K562 (cell line): Measurements from ENCODE around the gene ADORA3. TPM values are rescaled to one million over a fixed set of nuclear protein-coding genes. Genes with fewer than 3 reads are reported as not detected.

Source experiments
- NBN ChIP-seq: fragments of 450-650 bp; IDR thresholded peaks from 2 replicates; pipeline ENCODE4 v1.6.1; 2016; ENCODE audit warnings: low read depth, mild to moderate bottlenecking
- RAD21 ChIP-seq, 2 experiments: fragments of 250-450 bp in 1 of 2; fragments of 450-650 bp in 1 of 2; sonication (Bioruptor Pico) in 1 of 2; formaldehyde crosslinking in 1 of 2; IDR thresholded peaks in 1 of 2; conservative IDR thresholded peaks in 1 of 2; 2 replicates each; pipeline versions ENCODE4 v1.4.0 to v1.8.0; 2020 to 2022; ENCODE audit warnings: mild to moderate bottlenecking in 2 of 2, moderate library complexity in 1 of 2
- RREB1 ChIP-seq: fragments of 250-450 bp; sonication (Bioruptor Pico); IDR thresholded peaks from 2 replicates; pipeline ENCODE4 v1.4.0; 2020
- SMARCA5 ChIP-seq: fragments of 450-650 bp; IDR thresholded peaks from 2 replicates; pipeline ENCODE4 v1.6.1; 2016
- ZNF224 ChIP-seq: sonication (generic); formaldehyde crosslinking; IDR thresholded peaks from 2 replicates; pipeline ENCODE4 v1.8.0; 2022; ENCODE audit warnings: mild to moderate bottlenecking, missing genetic modification reagents
- polyA plus RNA-seq, 8 experiments: library from polyadenylated mRNA; depleted of rRNA in 4 of 8; stranded (reverse) in 5 of 8; unstranded in 3 of 8; fragments of >200 nt; fragmentation: Nextera tagmentation in 2 of 8; fragmentation: Illumina TruSeq in 1 of 8; extraction: Ambion mirVana in 2 of 8; extraction: Trizol in 1 of 8; gene quantifications; 2 replicates each; pipeline versions ENCODE4 v1.2.1 to v1.2.3, GENCODE V29; 2011 to 2014; ENCODE audit warnings: inconsistent platforms in 1 of 8, missing spikeins in 1 of 8
- total RNA-seq, 7 experiments: library from RNA; depleted of rRNA in 6 of 7; stranded (reverse); fragments of >200 nt in 6 of 7; fragmentation: Illumina TruSeq in 2 of 7; extraction: Trizol in 2 of 7; gene quantifications; 2 replicates each; pipeline versions ENCODE4 v1.2.1 to v1.2.3, GENCODE V29; 2011 to 2021; ENCODE audit warnings: low replicate concordance in 1 of 7
- TF ChIP-seq, protein P1 (sequence below), 2 experiments: fragments of 450-650 bp in 1 of 2; sonication (generic) in 1 of 2; formaldehyde crosslinking in 1 of 2; IDR thresholded peaks; 2 replicates each; pipeline versions ENCODE4 v1.7.1 to v1.9.0; 2016 to 2022; ENCODE audit warnings: inconsistent platforms in 1 of 2, mild to moderate bottlenecking in 1 of 2, missing genetic modification reagents in 1 of 2
- TF ChIP-seq, protein P2 (sequence below): fragments of 250-450 bp; sonication (Bioruptor Pico); IDR thresholded peaks from 2 replicates; pipeline ENCODE4 v1.8.0; 2022; ENCODE audit warnings: moderate library complexity, mild to moderate bottlenecking, inconsistent platforms

ADORA3 gene
- total and polyA plus RNA-seq, 9 of the 15 experiments (the other 6 are each of a cell fraction or from before 2014, with no cell fraction given): 0.09 to 0.35 (median 0.16) TPM; not detected in 3

- TF ChIP-seq, protein P1, sequence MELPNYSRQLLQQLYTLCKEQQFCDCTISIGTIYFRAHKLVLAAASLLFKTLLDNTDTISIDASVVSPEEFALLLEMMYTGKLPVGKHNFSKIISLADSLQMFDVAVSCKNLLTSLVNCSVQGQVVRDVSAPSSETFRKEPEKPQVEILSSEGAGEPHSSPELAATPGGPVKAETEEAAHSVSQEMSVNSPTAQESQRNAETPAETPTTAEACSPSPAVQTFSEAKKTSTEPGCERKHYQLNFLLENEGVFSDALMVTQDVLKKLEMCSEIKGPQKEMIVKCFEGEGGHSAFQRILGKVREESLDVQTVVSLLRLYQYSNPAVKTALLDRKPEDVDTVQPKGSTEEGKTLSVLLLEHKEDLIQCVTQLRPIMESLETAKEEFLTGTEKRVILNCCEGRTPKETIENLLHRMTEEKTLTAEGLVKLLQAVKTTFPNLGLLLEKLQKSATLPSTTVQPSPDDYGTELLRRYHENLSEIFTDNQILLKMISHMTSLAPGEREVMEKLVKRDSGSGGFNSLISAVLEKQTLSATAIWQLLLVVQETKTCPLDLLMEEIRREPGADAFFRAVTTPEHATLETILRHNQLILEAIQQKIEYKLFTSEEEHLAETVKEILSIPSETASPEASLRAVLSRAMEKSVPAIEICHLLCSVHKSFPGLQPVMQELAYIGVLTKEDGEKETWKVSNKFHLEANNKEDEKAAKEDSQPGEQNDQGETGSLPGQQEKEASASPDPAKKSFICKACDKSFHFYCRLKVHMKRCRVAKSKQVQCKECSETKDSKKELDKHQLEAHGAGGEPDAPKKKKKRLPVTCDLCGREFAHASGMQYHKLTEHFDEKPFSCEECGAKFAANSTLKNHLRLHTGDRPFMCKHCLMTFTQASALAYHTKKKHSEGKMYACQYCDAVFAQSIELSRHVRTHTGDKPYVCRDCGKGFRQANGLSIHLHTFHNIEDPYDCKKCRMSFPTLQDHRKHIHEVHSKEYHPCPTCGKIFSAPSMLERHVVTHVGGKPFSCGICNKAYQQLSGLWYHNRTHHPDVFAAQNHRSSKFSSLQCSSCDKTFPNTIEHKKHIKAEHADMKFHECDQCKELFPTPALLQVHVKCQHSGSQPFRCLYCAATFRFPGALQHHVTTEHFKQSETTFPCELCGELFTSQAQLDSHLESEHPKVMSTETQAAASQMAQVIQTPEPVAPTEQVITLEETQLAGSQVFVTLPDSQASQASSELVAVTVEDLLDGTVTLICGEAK (IDR thresholded peaks at IDR 0.05): no peak
- TF ChIP-seq, protein P1 (CRISPR knock-in tag; IDR thresholded peaks at IDR 0.05): no peak
- TF ChIP-seq RAD21 (CRISPR knock-in tag; conservative IDR thresholded peaks at IDR 0.05 in 1 of 2, IDR thresholded peaks at IDR 0.05 in 1 of 2): no peak; a peak in 1 of 4 replicates
- TF ChIP-seq RREB1 (CRISPR knock-in tag): peak; percentile 75; the same call in 1 of the 2 replicates
- TF ChIP-seq NBN: peak; percentile 26; the same call in 1 of the 2 replicates
- TF ChIP-seq, protein P2, sequence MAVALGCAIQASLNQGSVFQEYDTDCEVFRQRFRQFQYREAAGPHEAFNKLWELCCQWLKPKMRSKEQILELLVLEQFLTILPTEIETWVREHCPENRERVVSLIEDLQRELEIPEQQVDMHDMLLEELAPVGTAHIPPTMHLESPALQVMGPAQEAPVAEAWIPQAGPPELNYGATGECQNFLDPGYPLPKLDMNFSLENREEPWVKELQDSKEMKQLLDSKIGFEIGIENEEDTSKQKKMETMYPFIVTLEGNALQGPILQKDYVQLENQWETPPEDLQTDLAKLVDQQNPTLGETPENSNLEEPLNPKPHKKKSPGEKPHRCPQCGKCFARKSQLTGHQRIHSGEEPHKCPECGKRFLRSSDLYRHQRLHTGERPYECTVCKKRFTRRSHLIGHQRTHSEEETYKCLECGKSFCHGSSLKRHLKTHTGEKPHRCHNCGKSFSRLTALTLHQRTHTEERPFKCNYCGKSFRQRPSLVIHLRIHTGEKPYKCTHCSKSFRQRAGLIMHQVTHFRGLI (CRISPR knock-in tag): no peak
- TF ChIP-seq SMARCA5: peak; percentile 22; the same call in 1 of the 2 replicates
- TF ChIP-seq ZNF224 (CRISPR knock-in tag): no peak
Measured at GRCh38 chr1:111507411-111508201, 4.2 kb upstream of the ADORA3 start (continued).
